HepG2 (cell line): Measurements from ENCODE around the gene BCAN.

Experiments used
- POLR2A ChIP-seq, 2 experiments: IDR thresholded peaks; 2 replicates each; pipeline ENCODE4 v1.6.1; 2011; ENCODE audit warnings: low read depth in 2 of 2, low read length in 2 of 2, mild to moderate bottlenecking in 1 of 2, moderate library complexity in 1 of 2; ENCODE audit not compliant: insufficient read depth in 1 of 2
- RERE ChIP-seq: IDR thresholded peaks from 2 replicates; pipeline ENCODE4 v1.6.1; 2016; ENCODE audit warnings: low read depth, missing genetic modification reagents, missing compliant biosample characterization
- ZNF274 ChIP-seq: sonication (generic); formaldehyde crosslinking; IDR thresholded peaks from 2 replicates; pipeline ENCODE4 v1.5.1; 2020; ENCODE audit warnings: mild to moderate bottlenecking, missing genetic modification reagents

GRCh38 chr1:156616463-156616862 is 25.5 kb upstream of the BCAN start:
- TF ChIP-seq RERE = no peak
- TF ChIP-seq ZNF274 (CRISPR knock-in tag) = no peak
- no peak for TF ChIP-seq POLR2A (IDR thresholded peaks at IDR 0.05; ENCODE audit: insufficient read depth in 1 of 2, low read depth in 2 of 2, low read length in 2 of 2)
